GM21447 (cell line): ENCODE data around the gene SH3GL3.

ENCODE experiments used
- ATAC-seq: cut with Tn5 transposase; IDR thresholded peaks from one replicate; pipeline ENCODE4 v1.9.1; 2021; ENCODE audit not compliant: unreplicated experiment

The SH3GL3 gene

GRCh38 chr15:83565138-83565537, 118.0 kb downstream of the SH3GL3 start:
- no peak for ATAC-seq

DNA sequence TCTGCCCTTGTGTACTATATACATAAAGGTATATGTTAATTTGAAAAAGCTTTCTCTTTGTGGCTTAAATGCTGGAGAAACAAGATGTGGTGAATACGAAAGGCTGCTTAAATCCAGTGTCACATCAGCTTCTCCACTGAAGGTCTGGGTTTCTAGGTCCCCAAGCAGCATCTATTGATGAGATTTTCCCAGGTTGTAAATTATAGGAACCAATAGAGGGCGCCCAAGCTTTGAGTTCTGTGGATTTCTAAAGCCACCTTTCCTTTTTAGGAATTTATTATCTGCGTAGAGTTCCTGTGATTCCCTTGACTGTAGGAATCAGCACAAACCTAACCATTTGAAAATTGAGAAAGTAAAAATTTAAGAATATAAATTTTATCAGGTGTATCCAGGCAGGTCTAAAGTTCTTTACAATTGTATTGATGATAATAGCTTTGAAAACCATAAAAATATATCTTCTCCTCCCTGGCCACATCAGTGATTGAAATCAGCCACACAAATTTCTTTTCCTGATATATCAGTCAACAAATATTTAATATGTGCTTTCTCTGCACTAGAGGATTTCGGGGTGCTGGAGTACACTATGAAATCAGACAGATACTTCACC, 118.5 kb downstream of the SH3GL3 start:
- ATAC-seq: no peak

DNA sequence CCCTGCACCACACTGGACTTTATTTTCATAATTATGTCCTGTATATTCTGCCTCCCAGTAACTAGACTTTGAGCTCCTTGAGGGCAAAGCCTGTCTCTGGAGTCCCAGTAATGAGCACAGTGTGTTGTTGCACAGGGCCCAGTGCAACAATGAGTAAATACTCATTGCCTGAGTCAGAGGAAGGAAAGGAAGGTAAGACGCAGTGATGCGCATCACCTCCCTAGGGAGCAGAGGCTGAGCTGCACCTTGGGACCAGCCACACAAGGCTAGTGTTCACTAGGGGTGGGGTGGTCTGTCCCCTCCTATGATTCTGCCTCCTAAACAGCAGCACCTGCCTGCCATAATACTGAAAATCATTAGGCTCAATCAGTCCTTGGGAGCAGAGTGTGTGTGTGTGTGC, 120.2 kb downstream of the SH3GL3 start:
- no peak for ATAC-seq

DNA sequence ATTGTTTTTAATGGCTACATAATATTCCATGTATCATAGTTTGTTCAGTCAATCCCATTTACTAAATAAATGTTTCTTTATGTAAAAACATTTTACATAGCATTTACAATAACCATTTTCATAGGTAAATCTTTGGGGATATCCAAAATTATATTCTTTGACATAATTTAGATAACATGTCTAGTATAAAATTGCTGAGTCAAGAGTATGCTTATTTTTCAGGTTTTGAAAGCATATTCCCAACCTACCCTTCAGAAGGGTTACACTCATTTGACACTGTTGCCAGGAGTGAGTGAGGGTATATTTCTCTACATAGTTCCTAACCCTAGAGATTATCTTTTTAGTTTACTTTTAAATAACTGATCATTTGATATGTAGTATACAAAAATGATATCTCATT, 122.2 kb downstream of the SH3GL3 start:
- no peak for ATAC-seq

DNA sequence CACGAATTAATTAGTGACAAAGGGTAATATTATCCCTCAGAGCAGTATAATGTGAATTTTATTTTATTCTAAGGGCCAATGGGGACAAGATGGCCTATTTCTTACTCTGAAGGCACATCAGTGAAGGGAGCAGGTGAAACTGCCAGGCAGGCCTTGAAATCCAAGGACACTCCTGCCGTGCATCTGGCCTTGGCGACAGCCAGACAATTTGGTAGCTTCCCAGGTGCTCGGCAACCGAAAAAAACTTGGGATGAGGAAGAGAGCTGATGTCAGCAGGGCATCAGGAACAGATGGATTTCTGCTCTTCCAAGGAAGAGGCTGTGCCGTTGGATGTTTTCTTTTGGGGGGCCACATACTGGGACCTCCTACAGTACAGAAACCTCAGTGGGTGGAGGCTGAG, 123.6 kb downstream of the SH3GL3 start:
- no peak for ATAC-seq

DNA sequence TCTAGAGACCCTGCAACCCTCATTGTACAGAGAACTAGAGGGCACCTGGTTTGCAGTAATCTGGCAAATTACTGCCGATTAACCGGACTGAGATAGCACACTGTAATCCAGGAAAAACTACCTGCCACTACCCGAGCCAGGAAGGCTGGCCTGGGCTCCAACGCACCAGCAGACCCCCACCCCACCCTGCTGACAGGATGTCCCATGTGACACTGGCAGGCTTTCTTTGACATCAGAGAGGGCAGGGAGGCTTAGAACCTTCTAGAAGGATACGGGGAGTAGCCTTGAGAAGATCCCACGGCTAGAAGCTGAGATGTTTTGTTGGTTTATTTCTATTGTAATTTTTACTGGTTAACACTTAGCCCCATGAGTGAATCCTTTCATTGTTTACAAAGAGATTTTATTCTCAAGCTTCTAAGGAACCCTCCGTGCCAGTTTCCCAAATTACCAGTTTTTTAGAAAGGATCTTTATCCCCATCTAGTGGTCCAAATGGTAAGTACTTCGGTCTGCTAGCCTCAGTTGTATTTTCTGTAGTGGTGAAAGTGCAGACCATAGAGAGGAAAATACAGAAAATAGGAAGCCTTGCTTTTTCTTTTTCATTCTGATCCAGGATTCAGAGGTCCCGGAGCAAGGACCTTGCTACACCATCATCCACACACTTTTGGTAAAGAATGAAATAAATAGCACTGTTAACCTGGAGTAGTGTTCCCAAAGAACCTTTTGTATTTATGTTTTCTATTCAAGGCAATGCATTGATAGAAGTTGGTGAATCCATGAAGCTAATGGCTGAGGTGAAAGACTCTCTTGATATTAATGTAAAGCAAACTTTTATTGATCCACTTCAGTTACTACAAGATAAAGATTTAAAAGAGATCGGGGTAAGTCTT, 124.9 kb downstream of the SH3GL3 start:
- no peak for ATAC-seq

GRCh38 chr15:83574345-83574744, 127.2 kb downstream of the SH3GL3 start:
- ATAC-seq: no peak

GRCh38 chr15:83578691-83579090, 131.6 kb downstream of the SH3GL3 start:
- ATAC-seq: no peak

- ATAC-seq: no peak
These were observed 134.2 kb downstream of the SH3GL3 start for GRCh38 chr15:83581381-83581780.

DNA sequence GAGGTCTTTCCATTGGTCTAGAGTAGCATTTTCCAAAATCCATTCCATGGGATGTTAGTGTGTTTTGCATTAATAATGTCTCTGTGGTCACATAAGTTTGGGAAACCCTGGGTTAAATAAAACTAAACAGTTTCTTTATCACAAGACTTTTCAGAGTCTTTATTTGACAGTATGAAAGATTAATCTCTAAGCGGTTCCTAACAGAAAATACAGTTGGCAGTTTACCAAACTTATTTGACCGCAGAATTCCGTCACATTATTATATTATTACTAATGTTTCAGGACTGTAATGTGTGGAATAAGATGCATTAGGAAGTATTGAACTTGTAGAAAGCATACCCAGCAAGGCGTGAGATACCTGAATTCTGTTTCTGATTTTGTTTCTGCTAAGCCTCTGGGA, 135.2 kb downstream of the SH3GL3 start:
- no peak for ATAC-seq

DNA sequence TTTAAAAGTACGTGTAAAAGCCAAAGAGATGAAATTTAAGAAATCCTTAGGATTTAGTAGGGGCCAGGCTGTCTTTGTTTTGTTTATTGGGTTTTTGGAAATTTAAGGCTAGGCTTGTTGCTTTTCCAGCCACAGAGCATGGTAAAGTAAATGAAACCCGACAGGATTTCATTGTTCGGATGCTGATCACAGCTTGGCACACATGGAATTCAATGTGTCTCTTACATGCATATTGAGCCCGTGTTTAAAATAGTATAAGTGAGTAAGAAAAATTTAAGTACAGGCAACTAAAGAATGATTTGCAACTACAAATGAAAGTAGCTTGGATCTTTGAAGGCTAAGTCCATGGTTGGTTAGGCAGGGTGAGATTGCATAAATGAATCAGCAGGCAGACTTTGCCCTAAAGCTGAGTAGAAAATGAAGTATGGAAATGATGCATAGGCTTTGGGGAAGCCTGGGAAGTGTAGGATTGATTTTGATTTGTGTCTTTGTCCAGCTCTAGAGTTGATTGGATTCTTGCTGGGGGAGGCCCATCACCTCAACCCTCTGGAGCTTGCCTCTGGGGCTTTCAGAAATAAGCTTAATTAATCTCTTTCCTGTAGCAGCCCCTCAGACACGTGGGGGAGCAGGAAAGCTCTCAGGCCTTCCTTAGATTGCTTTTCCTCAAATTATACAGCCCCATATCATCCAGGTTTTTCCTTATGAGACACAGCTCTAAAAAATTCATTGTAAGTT, 138.6 kb downstream of the SH3GL3 start:
- ATAC-seq: no peak

GRCh38 chr15:83587091-83587490, 139.9 kb downstream of the SH3GL3 start:
- no peak for ATAC-seq

DNA sequence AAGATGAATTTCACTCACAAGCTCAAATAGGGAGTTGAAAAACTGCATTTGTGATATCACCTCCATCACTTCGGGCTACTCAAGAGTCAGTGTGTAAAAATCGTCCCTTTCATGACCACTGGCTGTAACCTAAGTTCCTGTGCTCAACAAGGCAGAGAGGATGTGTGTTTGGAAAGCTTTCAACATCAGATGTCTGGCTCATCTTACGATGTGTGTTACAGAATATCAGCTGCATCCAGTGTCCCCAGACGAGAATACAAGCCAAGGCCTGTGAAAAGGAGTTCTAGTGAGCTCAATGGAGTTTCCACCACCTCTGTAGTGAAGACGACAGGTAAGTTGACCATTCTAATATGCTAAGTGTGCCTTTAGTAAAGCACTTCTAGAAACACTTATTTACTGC, 141.3 kb downstream of the SH3GL3 start:
- ATAC-seq: no peak

DNA sequence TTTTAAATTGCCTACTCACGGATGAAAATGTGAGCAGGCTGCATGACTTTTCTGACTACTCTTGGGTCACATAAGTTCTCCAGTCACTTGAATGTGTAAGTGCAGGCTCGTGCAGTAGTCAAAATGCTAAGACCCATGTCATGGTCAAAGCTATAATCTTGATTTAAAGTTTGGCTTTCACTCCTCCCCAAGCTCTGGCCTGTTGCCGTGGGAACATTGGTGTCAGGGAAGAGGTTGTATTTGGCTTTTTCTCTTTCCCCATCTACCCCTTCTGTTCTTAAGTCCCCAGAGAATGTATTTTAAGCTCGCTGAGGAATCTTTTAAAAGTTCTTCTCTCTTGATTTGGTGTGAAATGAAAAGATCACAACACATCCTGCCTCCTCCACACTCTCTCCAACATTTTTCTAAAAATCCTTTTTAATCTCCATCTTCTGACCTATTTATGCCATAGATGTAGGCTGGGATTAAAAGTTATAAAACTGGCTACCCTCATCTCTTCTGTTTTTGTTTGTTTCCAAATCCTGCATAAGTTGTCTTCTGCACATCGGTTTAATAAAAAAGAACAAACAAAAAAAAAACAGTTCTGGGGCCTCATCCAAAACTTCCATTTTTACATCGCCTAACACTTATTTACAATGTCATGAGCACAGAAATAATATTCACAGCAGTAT, 145.4 kb downstream of the SH3GL3 start:
- no peak for ATAC-seq

- ATAC-seq: no peak
These were observed 148.1 kb downstream of the SH3GL3 start for GRCh38 chr15:83595191-83595590.

DNA sequence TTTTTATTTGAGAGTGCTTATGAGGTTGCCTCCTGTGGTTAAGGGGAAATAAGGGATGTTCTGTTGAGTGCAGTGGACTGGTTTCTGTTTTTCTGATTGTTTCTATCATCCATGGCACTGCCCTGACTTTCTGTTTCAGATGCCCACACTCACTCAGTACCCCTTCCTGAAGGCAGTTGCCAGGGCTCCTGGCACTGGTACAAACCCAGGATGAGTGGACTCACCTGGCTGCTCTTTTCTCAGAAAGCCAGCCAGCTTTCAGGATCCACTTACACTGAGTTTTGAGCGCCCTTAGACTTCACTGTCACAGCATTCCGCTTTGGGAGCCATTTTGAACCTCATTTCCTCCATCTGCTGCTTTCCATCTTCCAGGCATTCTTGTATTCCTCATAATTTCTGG, 150.9 kb downstream of the SH3GL3 start:
- ATAC-seq: no peak

DNA sequence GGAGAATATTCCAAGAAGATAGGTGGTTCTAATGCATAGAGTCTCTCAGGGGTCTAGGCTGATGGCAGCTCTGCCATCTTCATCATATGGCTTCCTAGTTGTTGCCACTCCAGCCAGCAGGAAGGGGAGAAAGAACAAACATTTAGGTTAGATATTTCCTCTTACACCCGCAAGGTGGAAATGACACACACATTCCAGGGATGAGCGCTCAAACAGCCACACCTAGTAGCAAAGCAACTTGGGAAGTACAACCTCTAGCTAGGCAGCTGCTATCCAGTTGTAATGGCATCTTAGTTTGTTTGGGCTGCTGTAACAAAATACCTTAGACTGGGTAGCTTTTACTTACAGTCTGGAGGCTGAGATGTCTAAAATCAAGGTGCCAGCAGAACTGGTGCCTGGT, 154.9 kb downstream of the SH3GL3 start:
- ATAC-seq: no peak

GRCh38 chr15:83604549-83604948, 157.4 kb downstream of the SH3GL3 start:
- ATAC-seq: no peak

DNA sequence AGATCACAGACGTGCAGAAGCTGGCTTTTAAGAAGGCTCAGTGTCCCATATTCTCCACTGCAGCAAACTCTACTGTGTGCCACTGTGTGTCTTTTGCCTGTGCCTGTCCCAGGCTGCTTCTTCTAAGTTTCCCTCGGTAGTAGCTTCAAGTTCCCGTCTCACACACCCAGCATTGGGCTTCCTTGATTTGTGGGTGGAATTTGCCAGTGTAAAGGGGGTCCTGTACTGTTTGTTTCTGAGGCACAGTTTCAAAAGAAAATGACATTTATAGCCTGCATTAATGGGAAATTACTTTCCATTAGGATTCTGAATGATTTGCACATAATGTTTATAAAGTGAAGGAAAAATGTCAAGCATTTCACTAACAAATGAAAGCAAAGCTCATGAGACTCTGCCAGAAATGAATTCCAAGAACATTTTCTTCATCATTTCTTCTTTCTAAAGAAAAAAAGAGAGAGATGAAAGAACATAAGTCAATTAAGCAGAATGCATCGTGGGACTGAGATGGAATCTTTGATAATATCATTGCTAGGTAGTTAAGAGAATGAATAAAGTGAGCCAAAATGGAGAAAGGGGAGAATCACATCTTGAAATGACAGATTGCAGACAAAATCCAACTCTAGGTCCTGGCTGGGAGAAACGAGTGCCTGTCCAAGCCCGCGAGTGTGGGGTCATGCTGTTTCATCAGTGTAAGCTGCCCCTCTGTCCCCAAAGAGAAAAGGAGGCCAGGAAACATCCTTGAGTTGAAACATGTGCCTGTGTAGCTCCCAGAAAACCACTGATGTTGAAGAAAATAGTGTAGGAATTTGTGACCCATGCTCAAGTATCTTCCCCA, 158.2 kb downstream of the SH3GL3 start:
- ATAC-seq: no peak

GRCh38 chr15:83610132-83610531, 163.0 kb downstream of the SH3GL3 start:
- no peak for ATAC-seq
